Measurements from ENCODE around the gene CTAGE6.
"Not testable (repeated sequence)": the region's sequence is repeated elsewhere in the genome, so short reads cannot be mapped to it uniquely, and the experiment has no call there.

DNA sequence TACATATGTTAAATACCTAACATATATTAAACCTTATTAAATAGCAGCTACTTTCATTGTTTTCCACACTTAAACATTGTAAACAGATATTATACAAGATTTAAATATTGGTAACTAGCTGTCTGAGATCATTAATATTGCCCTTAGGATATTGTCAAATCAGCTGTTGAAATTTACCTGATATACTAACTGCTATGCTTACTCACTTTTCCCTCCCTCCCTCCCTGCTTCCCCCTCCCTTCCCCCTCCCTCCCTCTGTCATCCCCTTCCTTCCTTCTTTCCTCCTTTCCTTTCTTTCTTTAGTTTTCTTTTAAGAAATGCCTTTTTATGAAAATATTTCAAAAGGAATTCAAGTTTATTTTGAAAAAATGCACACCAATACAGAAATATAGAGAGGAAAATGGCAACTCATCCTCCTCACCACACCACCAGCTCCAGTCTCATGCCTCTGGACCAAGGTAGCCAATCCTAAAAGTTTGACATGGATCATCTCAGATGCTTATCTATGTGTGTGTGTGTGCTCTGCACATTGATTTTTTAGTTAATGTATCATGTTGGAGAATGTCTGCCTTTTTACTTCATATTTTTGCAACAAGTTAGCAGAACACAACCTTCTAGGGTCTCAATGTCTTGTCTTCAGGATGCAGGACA is 41.8 kb downstream of the CTAGE6 start:
- not testable (repeated sequence) for TF ChIP-seq ELF4, SP1, NFRKB (IDR thresholded peaks at IDR 0.05)
